Measurements from ENCODE around the gene LTB. TPM values are rescaled to one million over a fixed set of nuclear protein-coding genes. Genes with fewer than 3 reads are reported as not detected.

LTB gene
- total and polyA plus RNA-seq, 2 of the 13 experiments (the other 11 are each of a cell fraction or from before 2014, with no cell fraction given): 0.09 to 0.22 TPM

- ChIA-PET CTCF (ENCODE audit: low intra/inter-chr PET ratio, low total read pairs) (no interaction called here), POLR2A (interaction anchor here (8.3 kb wide), 1 partner anchor 10 kb away, joined by 123 read pairs; the partner anchor contains the start of gene DDX39B)
- FAIRE-seq: no peak
- DNase-seq (ENCODE audit: low spot score): no peak
- TF ChIP-seq RBFOX2 (IDR thresholded peaks at IDR 0.05; ENCODE audit: low read depth, low read length) (peak; percentile 41), POLR2A (IDR thresholded peaks at IDR 0.05; ENCODE audit: insufficient read depth in 1 of 2, low read depth in 2 of 2, low read length in 2 of 2) (peak in 1 of 2 experiments; percentile 16; a peak in 1 of 4 replicates), GLI4 (CRISPR knock-in tag; IDR thresholded peaks at IDR 0.05; ENCODE audit: borderline replicate concordance) (no peak), RBM22 (optimal IDR thresholded peaks at IDR 0.05; ENCODE audit: low read length) (peak; percentile 66)
- no peaks in the 10 kb centered on the region for H3K9me3 ChIP-seq (ENCODE audit: low read length)
- H3K27me3 ChIP-seq (ENCODE audit: control insufficient read depth in 1 of 2, insufficient read depth in 2 of 2, low read length in 2 of 2): no peaks in the 10 kb centered on the region
- peaks cover 36 to 64% of the 10 kb centered on the region in 2 experiments for H3K36me3 ChIP-seq (replicated peaks in 1 of 2; ENCODE audit: control insufficient read depth in 1 of 2, insufficient read depth in 2 of 2, low read length in 2 of 2)
- BruUV-seq (replicated peaks): no TSS peak
- in situ Hi-C loops (cut with HindIII; ENCODE audit: extremely low pct_ligation_motif_present, low pct_unique_long_range_greater_than_20kb) (no loop called here), intact Hi-C loops (cut with micrococcal nuclease; ENCODE audit: unreplicated experiment) (no loop called here)
- peaks cover 80% of the 10 kb centered on the region for H3K4me1 ChIP-seq (ENCODE audit: insufficient read depth, low read length)
- no peak overlapping the region for H2AFZ ChIP-seq (ENCODE audit: low read length)
- peaks cover 48% of the 10 kb centered on the region for H4K20me1 ChIP-seq (ENCODE audit: insufficient read depth, low read length)
- no peak overlapping the region for H3K4me2 ChIP-seq (ENCODE audit: low read depth, low read length)
- H3K79me2 ChIP-seq (ENCODE audit: insufficient read depth, low read length): peaks cover 9% of the 10 kb centered on the region
- ATAC-seq: no peak
- no peak overlapping the region for H3K27ac ChIP-seq (ENCODE audit: extremely low read length, insufficient read depth, low read length)
- WGBS (ENCODE audit: low lambda C conversion rate): 96% methylated on average over 7 of the region's 7 CpGs
- H3K9ac ChIP-seq (ENCODE audit: insufficient read depth, low read depth, low read length): no peak overlapping the region
- H3K4me3 ChIP-seq (replicated peaks in 1 of 3; ENCODE audit: insufficient read depth in 1 of 3, low read depth in 2 of 3, low read length in 3 of 3): no peak overlapping the region
These were observed 51.1 kb downstream of the LTB start for GRCh38 chr6:31531162-31531561.

GRCh38 chr6:31530659-31531058, 51.6 kb downstream of the LTB start:
- Histone ChIP-seq H3K9me3 (ENCODE audit: low read length) (no peaks in the 10 kb centered on the region), H2AFZ (ENCODE audit: low read length) (no peak overlapping the region), H3K9ac (ENCODE audit: insufficient read depth, low read depth, low read length) (no peak overlapping the region), H3K27ac (ENCODE audit: extremely low read length, insufficient read depth, low read length) (no peak overlapping the region), H4K20me1 (ENCODE audit: insufficient read depth, low read length) (peaks cover 42% of the 10 kb centered on the region), H3K36me3 (replicated peaks in 1 of 2; ENCODE audit: control insufficient read depth in 1 of 2, insufficient read depth in 2 of 2, low read length in 2 of 2) (peaks cover 33 to 59% of the 10 kb centered on the region in 2 experiments), H3K4me1 (ENCODE audit: insufficient read depth, low read length) (peaks cover 80% of the 10 kb centered on the region), H3K4me2 (ENCODE audit: low read depth, low read length) (no peak overlapping the region), H3K4me3 (replicated peaks in 1 of 3; ENCODE audit: insufficient read depth in 1 of 3, low read depth in 2 of 3, low read length in 3 of 3) (no peak overlapping the region), H3K27me3 (ENCODE audit: control insufficient read depth in 1 of 2, insufficient read depth in 2 of 2, low read length in 2 of 2) (no peaks in the 10 kb centered on the region), H3K79me2 (ENCODE audit: insufficient read depth, low read length) (peaks cover 5% of the 10 kb centered on the region)
- FAIRE-seq: no peak
- in situ Hi-C loops (cut with HindIII; ENCODE audit: extremely low pct_ligation_motif_present, low pct_unique_long_range_greater_than_20kb): no loop called here
- ChIA-PET POLR2A (interaction anchor here (8.3 kb wide), 1 partner anchor 11 kb away, joined by 123 read pairs; the partner anchor contains the start of gene DDX39B), CTCF (ENCODE audit: low intra/inter-chr PET ratio, low total read pairs) (no interaction called here)
- 97% methylated on average over 5 of the region's 6 CpGs for WGBS (ENCODE audit: low lambda C conversion rate)
- BruUV-seq (replicated peaks): no TSS peak
- no peak for DNase-seq (ENCODE audit: low spot score)
- peak; percentile 38; the same call in 1 of the 2 replicates for TF ChIP-seq POLR2AphosphoS5 (IDR thresholded peaks at IDR 0.05; ENCODE audit: low read depth, low read length)
- TF ChIP-seq POLR2A (IDR thresholded peaks at IDR 0.05; ENCODE audit: insufficient read depth in 1 of 2, low read depth in 2 of 2, low read length in 2 of 2): peak in 1 of 2 experiments; percentile 10; a peak in 1 of 4 replicates
- no peak for TF ChIP-seq ZNF292 (CRISPR knock-in tag; IDR thresholded peaks at IDR 0.05; ENCODE audit: borderline replicate concordance, low read depth)
- TF ChIP-seq POLR2AphosphoS2 (IDR thresholded peaks at IDR 0.05; ENCODE audit: low read depth, low read length): 0 out of 2 replicates have a peak, but pooled peaks have one; percentile 51
- no peak for TF ChIP-seq MAFG (CRISPR knock-in tag; IDR thresholded peaks at IDR 0.05)
- 0 out of 2 replicates have a peak, but pooled peaks have one; percentile 33 for TF ChIP-seq SSRP1 (CRISPR knock-in tag; IDR thresholded peaks at IDR 0.05)
- intact Hi-C loops (cut with micrococcal nuclease; ENCODE audit: unreplicated experiment): no loop called here
- ATAC-seq: no peak

Small RNA genes lying within 50 kb of the gene (small RNA-seq; reads per million reads assigned to genes)
- gene SNORA38 (ENCODE audit: insufficient read depth in 2 of 3, insufficient read length in 3 of 3, low read depth in 2 of 3, low replicate concordance in 1 of 3) (71.6 to 454 (median 117) reads per million in 3 experiments), gene SNORD117 (ENCODE audit: insufficient read depth in 2 of 3, insufficient read length in 3 of 3, low read depth in 2 of 3, low replicate concordance in 1 of 3) (843 to 5,739 (median 4,532) reads per million in 3 experiments), gene SNORD84 (ENCODE audit: insufficient read depth in 2 of 3, insufficient read length in 3 of 3, low read depth in 2 of 3, low replicate concordance in 1 of 3) (0 reads per million in 3 experiments), gene UQCRHP1 (ENCODE audit: insufficient read depth in 2 of 3, insufficient read length in 3 of 3, low read depth in 2 of 3, low replicate concordance in 1 of 3) (0 to 0.97 (median 0) reads per million in 3 experiments)

Other genes starting within 250 kb of the LTB start
Only the 30 nearest of the 35 such genes appear.
- gene MICA, start 178.8 kb downstream of the LTB start, total RNA-seq (2016; rRNA removed; fragmentation: Illumina TruSeq; extraction: Trizol): 20.5 and 38.1 TPM in 2 replicates
- 21.6 and 29.3 TPM in 2 replicates for gene MICA, start 178.8 kb downstream of the LTB start, polyA plus RNA-seq (2011; rRNA removed)
- 9.0 and 12.5 TPM in 2 replicates for gene MICB, start 84.3 kb downstream of the LTB start, total RNA-seq (2016; rRNA removed; fragmentation: Illumina TruSeq; extraction: Trizol)
- gene MICB, start 84.3 kb downstream of the LTB start, polyA plus RNA-seq (2011; rRNA removed): 12.8 and 15.4 TPM in 2 replicates
- 0.15 and 0.36 TPM in 2 replicates for gene MCCD1, start 53.5 kb downstream of the LTB start, total RNA-seq (2016; rRNA removed; fragmentation: Illumina TruSeq; extraction: Trizol)
- gene MCCD1, start 53.5 kb downstream of the LTB start, polyA plus RNA-seq (2011; rRNA removed): 0.09 TPM in 1 of 2 replicates, not detected in the other
- 570 and 737 TPM in 2 replicates for gene DDX39B, start 40.4 kb downstream of the LTB start, total RNA-seq (2016; rRNA removed; fragmentation: Illumina TruSeq; extraction: Trizol)
- gene DDX39B, start 40.4 kb downstream of the LTB start, polyA plus RNA-seq (2011; rRNA removed): 650 and 678 TPM in 2 replicates
- 0.27 TPM in 1 of 2 replicates, not detected in the other for gene ATP6V1G2, start 35.8 kb downstream of the LTB start, total RNA-seq (2016; rRNA removed; fragmentation: Illumina TruSeq; extraction: Trizol)
- gene ATP6V1G2, start 35.8 kb downstream of the LTB start, polyA plus RNA-seq (2011; rRNA removed): 0.83 and 1.2 TPM in 2 replicates
- gene NFKBIL1, start 34.8 kb downstream of the LTB start, total RNA-seq (2016; rRNA removed; fragmentation: Illumina TruSeq; extraction: Trizol): 13.9 and 19.5 TPM in 2 replicates
- 9.7 and 13.7 TPM in 2 replicates for gene NFKBIL1, start 34.8 kb downstream of the LTB start, polyA plus RNA-seq (2011; rRNA removed)
- gene LTA, start 10.1 kb downstream of the LTB start, total RNA-seq (2016; rRNA removed; fragmentation: Illumina TruSeq; extraction: Trizol): not detected in 2 replicates
- gene LTA, start 10.1 kb downstream of the LTB start, polyA plus RNA-seq (2011; rRNA removed): 0.09 TPM in 1 of 2 replicates, not detected in the other
- not detected in 2 replicates for gene TNF, start 6.9 kb downstream of the LTB start, total RNA-seq (2016; rRNA removed; fragmentation: Illumina TruSeq; extraction: Trizol)
- not detected in 2 replicates for gene TNF, start 6.9 kb downstream of the LTB start, polyA plus RNA-seq (2011; rRNA removed)
- not detected in 2 replicates for gene LST1, start 3.9 kb upstream of the LTB start, total RNA-seq (2016; rRNA removed; fragmentation: Illumina TruSeq; extraction: Trizol)
- gene LST1, start 3.9 kb upstream of the LTB start, polyA plus RNA-seq (2011; rRNA removed): not detected in 2 replicates
- not detected in 2 replicates for gene NCR3, start 10.6 kb upstream of the LTB start, total RNA-seq (2016; rRNA removed; fragmentation: Illumina TruSeq; extraction: Trizol)
- not detected in 2 replicates for gene NCR3, start 10.6 kb upstream of the LTB start, polyA plus RNA-seq (2011; rRNA removed)
- not detected in 2 replicates for gene AIF1, start 32.8 kb upstream of the LTB start, total RNA-seq (2016; rRNA removed; fragmentation: Illumina TruSeq; extraction: Trizol)
- gene AIF1, start 32.8 kb upstream of the LTB start, polyA plus RNA-seq (2011; rRNA removed): 1.4 and 1.5 TPM in 2 replicates
- gene PRRC2A, start 38.3 kb upstream of the LTB start, total RNA-seq (2016; rRNA removed; fragmentation: Illumina TruSeq; extraction: Trizol): 37.2 and 38.9 TPM in 2 replicates
- 47.4 and 60.5 TPM in 2 replicates for gene PRRC2A, start 38.3 kb upstream of the LTB start, polyA plus RNA-seq (2011; rRNA removed)
- 169 and 190 TPM in 2 replicates for gene BAG6, start 70.2 kb upstream of the LTB start, total RNA-seq (2016; rRNA removed; fragmentation: Illumina TruSeq; extraction: Trizol)
- 157 and 184 TPM in 2 replicates for gene BAG6, start 70.2 kb upstream of the LTB start, polyA plus RNA-seq (2011; rRNA removed)
- gene APOM, start 73.5 kb upstream of the LTB start, total RNA-seq (2016; rRNA removed; fragmentation: Illumina TruSeq; extraction: Trizol): 52.9 and 98.2 TPM in 2 replicates
- 1,140 and 1,216 TPM in 2 replicates for gene APOM, start 73.5 kb upstream of the LTB start, polyA plus RNA-seq (2011; rRNA removed)
- 15.5 and 18.1 TPM in 2 replicates for gene C6orf47, start 78.4 kb upstream of the LTB start, total RNA-seq (2016; rRNA removed; fragmentation: Illumina TruSeq; extraction: Trizol)
- gene C6orf47, start 78.4 kb upstream of the LTB start, polyA plus RNA-seq (2011; rRNA removed): 1.7 and 2.1 TPM in 2 replicates
- gene GPANK1, start 82.6 kb upstream of the LTB start, total RNA-seq (2016; rRNA removed; fragmentation: Illumina TruSeq; extraction: Trizol): 22.8 and 25.3 TPM in 2 replicates
- gene GPANK1, start 82.6 kb upstream of the LTB start, polyA plus RNA-seq (2011; rRNA removed): 14.8 and 15.4 TPM in 2 replicates
- gene CSNK2B, start 83.7 kb upstream of the LTB start, total RNA-seq (2016; rRNA removed; fragmentation: Illumina TruSeq; extraction: Trizol): 296 and 316 TPM in 2 replicates
- 111 and 116 TPM in 2 replicates for gene CSNK2B, start 83.7 kb upstream of the LTB start, polyA plus RNA-seq (2011; rRNA removed)
- gene LY6G5B, start 87.6 kb upstream of the LTB start, total RNA-seq (2016; rRNA removed; fragmentation: Illumina TruSeq; extraction: Trizol): 0.73 and 7.8 TPM in 2 replicates
- 14.7 and 15.7 TPM in 2 replicates for gene LY6G5B, start 87.6 kb upstream of the LTB start, polyA plus RNA-seq (2011; rRNA removed)
- 0.33 TPM in 1 of 2 replicates, not detected in the other for gene LY6G5C, start 98.6 kb upstream of the LTB start, total RNA-seq (2016; rRNA removed; fragmentation: Illumina TruSeq; extraction: Trizol)
- 0.50 and 0.55 TPM in 2 replicates for gene LY6G5C, start 98.6 kb upstream of the LTB start, polyA plus RNA-seq (2011; rRNA removed)
- 16.2 and 43.5 TPM in 2 replicates for gene ABHD16A, start 120.9 kb upstream of the LTB start, total RNA-seq (2016; rRNA removed; fragmentation: Illumina TruSeq; extraction: Trizol)
- 45.4 and 49.0 TPM in 2 replicates for gene ABHD16A, start 120.9 kb upstream of the LTB start, polyA plus RNA-seq (2011; rRNA removed)
- gene LY6G6F, start 124.4 kb upstream of the LTB start, total RNA-seq (2016; rRNA removed; fragmentation: Illumina TruSeq; extraction: Trizol): not detected in 2 replicates
- gene LY6G6F, start 124.4 kb upstream of the LTB start, polyA plus RNA-seq (2011; rRNA removed): not detected in 2 replicates
- not detected in 2 replicates for gene LY6G6D, start 132.9 kb upstream of the LTB start, total RNA-seq (2016; rRNA removed; fragmentation: Illumina TruSeq; extraction: Trizol)
- not detected in 2 replicates for gene LY6G6D, start 132.9 kb upstream of the LTB start, polyA plus RNA-seq (2011; rRNA removed)
- gene LY6G6C, start 139.3 kb upstream of the LTB start, total RNA-seq (2016; rRNA removed; fragmentation: Illumina TruSeq; extraction: Trizol): not detected in 2 replicates
- gene LY6G6C, start 139.3 kb upstream of the LTB start, polyA plus RNA-seq (2011; rRNA removed): 0.15 and 0.21 TPM in 2 replicates
- not detected in 2 replicates for gene MPIG6B, start 140.9 kb upstream of the LTB start, total RNA-seq (2016; rRNA removed; fragmentation: Illumina TruSeq; extraction: Trizol)
- gene MPIG6B, start 140.9 kb upstream of the LTB start, polyA plus RNA-seq (2011; rRNA removed): not detected in 2 replicates
- 14.4 and 16.4 TPM in 2 replicates for gene DDAH2, start 146.9 kb upstream of the LTB start, total RNA-seq (2016; rRNA removed; fragmentation: Illumina TruSeq; extraction: Trizol)
- gene DDAH2, start 146.9 kb upstream of the LTB start, polyA plus RNA-seq (2011; rRNA removed): 21.1 and 21.9 TPM in 2 replicates
- gene CLIC1, start 154.1 kb upstream of the LTB start, total RNA-seq (2016; rRNA removed; fragmentation: Illumina TruSeq; extraction: Trizol): 445 and 602 TPM in 2 replicates
- 891 and 997 TPM in 2 replicates for gene CLIC1, start 154.1 kb upstream of the LTB start, polyA plus RNA-seq (2011; rRNA removed)
- 2.5 and 10.2 TPM in 2 replicates for gene MSH5, start 157.6 kb upstream of the LTB start, total RNA-seq (2016; rRNA removed; fragmentation: Illumina TruSeq; extraction: Trizol)
- 28.3 and 38.7 TPM in 2 replicates for gene MSH5, start 157.6 kb upstream of the LTB start, polyA plus RNA-seq (2011; rRNA removed)
- 0.56 and 2.5 TPM in 2 replicates for gene SAPCD1, start 180.2 kb upstream of the LTB start, total RNA-seq (2016; rRNA removed; fragmentation: Illumina TruSeq; extraction: Trizol)
- 3.9 and 5.3 TPM in 2 replicates for gene SAPCD1, start 180.2 kb upstream of the LTB start, polyA plus RNA-seq (2011; rRNA removed)
- gene VWA7, start 194.9 kb upstream of the LTB start, total RNA-seq (2016; rRNA removed; fragmentation: Illumina TruSeq; extraction: Trizol): 0.79 and 0.86 TPM in 2 replicates
- gene VWA7, start 194.9 kb upstream of the LTB start, polyA plus RNA-seq (2011; rRNA removed): 3.3 and 4.4 TPM in 2 replicates
- gene VARS1, start 213.3 kb upstream of the LTB start, total RNA-seq (2016; rRNA removed; fragmentation: Illumina TruSeq; extraction: Trizol): 56.1 and 59.2 TPM in 2 replicates
- 14.7 and 19.9 TPM in 2 replicates for gene VARS1, start 213.3 kb upstream of the LTB start, polyA plus RNA-seq (2011; rRNA removed)